Dermis microvascular lymphatic vessel endothelial cell (primary cell): Measurements from ENCODE around the gene ATP5ME. TPM values are rescaled to one million over a fixed set of nuclear protein-coding genes. Genes with fewer than 3 reads are reported as not detected.

Experiments
- DNase-seq, 2 donors: peaks; one replicate each; pipeline versions ENCODE4 v3.0.0 to v3.0.0-alpha.2; 2010; ENCODE audit warnings: low read depth in 2 of 2
- total RNA-seq: library from RNA; depleted of rRNA; stranded (reverse); fragments of >200 nt; gene quantifications from 2 replicates; pipeline ENCODE4 v1.2.1, GENCODE V29; 2014

ATP5ME gene
- total RNA-seq, 1 donor from 2014 or later, result 209 TPM

DNA sequence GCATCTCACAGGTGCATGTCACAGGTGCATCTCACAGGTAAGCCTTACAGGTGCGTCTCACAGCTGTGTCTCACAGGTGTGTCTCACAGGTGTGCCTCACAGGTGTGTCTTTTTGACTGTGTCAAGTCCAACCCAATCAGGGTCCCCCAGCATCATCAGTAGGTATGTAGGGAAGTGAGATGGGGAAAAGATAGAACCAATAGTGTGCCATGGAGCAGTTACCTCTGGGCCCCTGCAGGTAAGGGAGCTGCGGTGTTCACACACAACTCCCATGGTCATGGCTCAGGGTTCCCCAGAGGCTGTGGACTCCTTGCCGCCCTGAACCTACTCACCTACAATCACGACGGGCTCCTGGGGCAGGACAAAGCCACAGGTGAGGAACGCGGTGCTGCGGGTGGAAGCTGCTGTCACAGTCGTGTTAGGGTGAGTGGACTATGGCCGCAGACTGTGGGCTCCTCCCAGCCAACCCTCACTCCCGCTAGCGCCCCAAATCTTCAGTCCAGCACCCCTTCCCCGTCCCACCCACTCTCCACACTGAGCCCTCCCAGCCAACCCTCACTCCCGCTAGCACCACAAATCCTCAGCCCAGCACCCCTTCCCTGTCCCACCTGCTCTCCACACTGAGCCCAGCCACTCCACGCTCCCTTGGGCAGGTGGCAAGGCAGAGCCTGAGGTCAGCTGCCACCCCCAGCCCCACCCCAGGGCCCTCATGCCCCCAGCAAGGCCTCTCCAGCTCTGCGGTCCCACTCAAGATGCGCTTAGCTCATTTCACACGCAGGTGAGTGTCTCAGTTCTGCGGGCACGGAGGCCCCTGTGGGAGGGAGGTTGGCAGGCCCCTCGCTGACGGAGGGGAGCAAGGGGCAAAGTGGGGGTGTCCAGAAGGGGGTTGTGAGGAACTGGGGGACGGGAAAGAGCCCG, 50.8 kb downstream of the ATP5ME start:
- DNase-seq, result no peak

Other genes with a start within 250 kb of the ATP5ME start
- 23.7 and 25.9 TPM in 2 replicates for gene ZNF721, start 175.1 kb downstream of the ATP5ME start, total RNA-seq
- gene PIGG, start 175.1 kb downstream of the ATP5ME start, total RNA-seq, result 30.3 and 42.4 TPM in 2 replicates
- not detected in 2 replicates for gene TMEM271, start 98.0 kb downstream of the ATP5ME start, total RNA-seq
- gene PDE6B, start 48.7 kb downstream of the ATP5ME start, total RNA-seq, result 3.2 and 9.5 TPM in 2 replicates
- 11.2 and 16.7 TPM in 2 replicates for gene MYL5, start 266 bp upstream of the ATP5ME start, total RNA-seq
- gene SLC49A3, start 14.9 kb upstream of the ATP5ME start, total RNA-seq, result 4.4 and 9.7 TPM in 2 replicates
- 33.2 and 49.9 TPM in 2 replicates for gene PCGF3, start 31.6 kb upstream of the ATP5ME start, total RNA-seq
- gene CPLX1, start 151.9 kb upstream of the ATP5ME start, total RNA-seq, result under 0.01 TPM in 1 of 2 replicates, not detected in the other